HG03060 (cell line): Measurements from ENCODE around the gene IRAG1.
"Not testable (repeated sequence)": the region's sequence is repeated elsewhere in the genome, so short reads cannot be mapped to it uniquely, and the experiment has no call there.

ENCODE experiments used
- ATAC-seq: cut with Tn5 transposase; IDR thresholded peaks from one replicate; pipeline ENCODE4 v1.9.1; 2021; ENCODE audit warnings: low read depth, moderate number of reproducible peaks; ENCODE audit not compliant: unreplicated experiment

The IRAG1 gene

DNA sequence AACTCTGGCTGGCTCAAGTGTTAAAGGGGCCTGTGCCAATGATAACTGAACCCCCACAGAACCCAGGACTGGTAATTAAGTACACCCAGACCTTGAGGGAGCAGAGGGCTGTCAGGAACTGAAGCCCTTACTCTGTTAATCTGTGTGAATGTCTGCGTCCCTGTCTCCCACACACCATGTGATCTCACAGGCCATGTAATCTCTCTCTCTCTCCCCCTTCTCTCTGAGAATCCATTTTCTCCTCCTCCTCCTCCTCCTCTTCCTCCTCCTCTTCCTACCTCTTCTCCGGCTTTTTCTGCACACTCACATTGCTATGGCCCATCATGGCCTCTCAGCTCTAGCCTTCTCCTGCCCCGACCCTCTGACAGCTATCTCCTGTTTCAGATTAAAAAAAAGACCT lies 14.6 kb upstream of the IRAG1 start:
- ATAC-seq: no peak

DNA sequence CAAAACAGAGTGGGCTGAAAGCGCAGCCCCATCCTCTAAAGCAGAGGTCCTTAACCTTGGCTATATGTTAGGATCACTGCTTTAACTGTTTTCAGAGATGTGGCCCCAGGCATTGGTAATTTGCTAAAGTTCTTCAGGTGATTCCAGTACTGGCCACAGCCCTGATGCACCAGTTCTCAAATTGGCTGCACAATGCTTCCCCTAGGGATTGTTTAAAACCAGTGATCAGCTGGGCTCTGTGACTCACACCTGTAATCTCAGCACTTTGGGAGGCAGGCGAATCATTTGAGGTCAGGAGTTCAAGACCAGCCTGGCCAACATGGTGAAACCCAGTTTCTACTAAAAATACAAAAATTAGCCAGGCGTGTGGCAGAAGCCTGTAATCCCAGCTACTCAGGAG lies 8.4 kb upstream of the IRAG1 start:
- ATAC-seq: no peak

- ATAC-seq: no peak
These were observed 5.5 kb upstream of the IRAG1 start for GRCh38 chr11:10699072-10699471.

- ATAC-seq: no peak
These were observed 3.7 kb upstream of the IRAG1 start for GRCh38 chr11:10697323-10697620.

GRCh38 chr11:10696468-10697322 lies 3.1 kb upstream of the IRAG1 start:
- no peak for ATAC-seq

DNA sequence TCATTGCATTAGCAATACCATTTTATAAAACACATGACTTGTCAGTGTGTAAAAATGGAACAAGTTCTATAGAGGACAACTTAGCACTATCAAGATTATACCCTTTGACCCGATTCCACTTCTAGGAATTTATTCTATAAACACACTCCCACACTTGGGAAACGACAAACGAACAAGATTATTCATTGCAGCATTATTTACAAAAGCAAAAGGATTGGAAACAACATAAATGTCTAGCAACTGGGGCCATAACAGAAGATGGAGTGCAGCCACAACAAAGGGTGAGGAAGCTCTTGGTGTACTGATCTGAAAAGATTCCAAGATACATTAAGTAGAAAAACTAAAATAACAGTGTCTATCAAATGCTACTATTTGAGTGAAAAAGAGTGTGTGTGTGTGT lies 2.3 kb upstream of the IRAG1 start:
- no peak for ATAC-seq

DNA sequence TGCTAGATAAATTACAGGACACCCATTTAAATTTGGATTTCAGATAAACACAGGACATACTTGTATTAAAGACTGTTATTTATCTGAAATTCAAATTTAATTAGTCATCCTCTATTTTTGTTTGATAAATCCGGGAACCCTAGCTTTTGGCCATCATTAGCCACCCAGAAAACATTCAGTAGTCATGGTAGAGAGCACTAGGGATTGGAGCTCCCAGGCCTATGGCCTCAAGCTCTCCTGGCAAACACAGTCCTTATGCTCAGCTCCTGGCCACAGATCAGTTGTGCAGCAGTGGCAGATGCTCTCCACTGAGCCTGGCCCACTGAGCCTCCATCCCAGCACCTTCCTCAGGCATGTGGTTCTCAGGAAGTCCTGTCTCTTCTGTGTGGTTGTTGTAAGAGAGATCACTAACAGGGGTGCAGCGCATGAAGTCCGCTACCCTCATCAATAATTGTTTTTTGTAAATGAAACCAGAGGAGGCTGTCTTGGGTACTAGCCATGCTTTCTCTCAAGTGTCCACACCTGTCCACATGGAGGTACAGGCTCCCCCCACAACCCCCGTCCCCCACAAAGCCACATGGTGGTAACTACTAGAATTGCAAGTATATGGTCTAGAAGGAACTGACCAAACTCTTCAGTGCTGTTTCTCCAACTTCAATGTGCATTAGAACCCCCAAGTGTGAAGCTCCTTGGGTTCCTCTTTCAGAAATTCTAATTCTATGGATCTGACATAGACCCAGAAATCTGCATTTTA lies 1.1 kb upstream of the IRAG1 start:
- no peak for ATAC-seq

DNA sequence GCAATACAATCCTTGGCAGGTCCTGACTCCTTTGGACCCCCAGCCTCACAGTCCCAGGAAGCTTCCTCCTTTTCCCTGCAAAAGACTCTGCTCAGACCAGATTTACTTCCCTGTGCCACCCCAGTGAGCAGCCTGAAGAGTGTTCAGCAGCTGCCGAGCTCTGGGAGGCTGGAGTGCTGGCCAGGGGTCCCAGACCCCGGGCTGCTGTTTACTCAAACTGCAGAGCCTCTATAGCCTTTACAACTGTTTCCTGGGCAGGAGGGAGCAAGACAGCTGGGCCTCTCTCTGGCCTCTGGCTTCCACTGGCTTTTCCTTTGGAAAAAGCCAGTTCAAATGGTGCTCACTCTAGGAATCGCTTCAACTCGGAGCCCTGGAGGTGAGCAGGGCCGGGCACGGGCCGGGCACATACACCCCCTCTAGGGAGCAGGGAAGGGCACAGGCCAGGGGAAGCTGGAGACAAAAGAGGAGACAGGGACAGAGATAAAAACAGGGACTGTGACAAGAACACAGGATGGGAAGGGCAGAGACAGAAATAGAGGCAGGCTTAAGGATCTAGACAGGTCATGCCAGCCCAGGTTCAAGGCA lies 932 bp downstream of the IRAG1 start:
- no peak for ATAC-seq

- ATAC-seq: no peak
These were observed 5.2 kb downstream of the IRAG1 start for GRCh38 chr11:10688401-10688800.

- ATAC-seq: no peak
These were observed 7.2 kb downstream of the IRAG1 start for GRCh38 chr11:10686311-10686710.

- ATAC-seq: no peak
These were observed 10.1 kb downstream of the IRAG1 start for GRCh38 chr11:10683429-10683828.

DNA sequence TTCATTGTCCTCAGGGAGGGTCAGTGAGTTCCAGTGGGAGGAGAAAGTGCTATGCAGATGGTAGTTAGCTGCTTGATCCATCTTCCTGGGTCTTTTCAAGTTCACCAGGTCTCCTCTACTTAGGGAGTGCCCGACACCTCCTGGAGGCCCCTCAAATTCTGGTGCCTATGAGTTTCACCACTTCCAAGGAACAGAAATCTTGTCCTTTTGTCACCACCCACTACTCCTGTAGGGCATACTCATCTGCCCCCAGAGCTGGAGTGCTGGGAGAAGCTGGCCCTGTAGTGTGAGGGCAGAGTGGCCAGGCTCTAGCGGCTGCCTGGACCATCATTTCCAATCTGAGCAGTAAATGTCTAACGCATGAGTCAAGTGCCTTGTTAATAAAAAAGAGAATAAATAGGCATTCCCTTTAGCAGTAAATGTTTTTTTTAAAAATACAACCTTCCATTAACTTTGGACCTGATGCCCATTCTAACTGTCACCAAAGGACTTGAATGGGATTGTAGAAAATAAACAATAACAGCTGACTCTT lies 12.5 kb downstream of the IRAG1 start:
- no peak for ATAC-seq

- ATAC-seq: not testable (repeated sequence)
These were observed 13.3 kb downstream of the IRAG1 start for GRCh38 chr11:10680279-10680678.

DNA sequence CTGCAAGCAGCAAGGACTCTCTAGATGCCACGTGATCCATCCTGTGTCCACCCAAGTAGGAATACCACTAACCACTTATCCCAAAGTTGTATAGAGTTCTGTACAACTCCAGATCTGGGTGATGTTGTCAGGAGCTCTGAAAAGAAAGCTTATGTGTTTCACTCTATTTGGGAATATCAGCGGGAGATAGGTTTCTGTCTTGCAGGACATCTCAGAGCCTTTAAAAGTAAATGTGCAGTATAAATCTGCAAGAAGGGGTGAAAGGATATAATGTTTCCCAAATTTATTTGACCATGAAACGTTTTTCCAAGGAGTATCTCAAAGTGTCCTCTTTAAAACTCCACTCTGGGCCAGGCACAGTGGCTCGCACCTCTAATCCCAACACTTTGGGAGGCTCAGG lies 13.9 kb downstream of the IRAG1 start:
- no peak for ATAC-seq

- no peak for ATAC-seq
These were observed 15.5 kb downstream of the IRAG1 start for GRCh38 chr11:10678101-10678500.

GRCh38 chr11:10676919-10677318 lies 16.6 kb downstream of the IRAG1 start:
- no peak for ATAC-seq

DNA sequence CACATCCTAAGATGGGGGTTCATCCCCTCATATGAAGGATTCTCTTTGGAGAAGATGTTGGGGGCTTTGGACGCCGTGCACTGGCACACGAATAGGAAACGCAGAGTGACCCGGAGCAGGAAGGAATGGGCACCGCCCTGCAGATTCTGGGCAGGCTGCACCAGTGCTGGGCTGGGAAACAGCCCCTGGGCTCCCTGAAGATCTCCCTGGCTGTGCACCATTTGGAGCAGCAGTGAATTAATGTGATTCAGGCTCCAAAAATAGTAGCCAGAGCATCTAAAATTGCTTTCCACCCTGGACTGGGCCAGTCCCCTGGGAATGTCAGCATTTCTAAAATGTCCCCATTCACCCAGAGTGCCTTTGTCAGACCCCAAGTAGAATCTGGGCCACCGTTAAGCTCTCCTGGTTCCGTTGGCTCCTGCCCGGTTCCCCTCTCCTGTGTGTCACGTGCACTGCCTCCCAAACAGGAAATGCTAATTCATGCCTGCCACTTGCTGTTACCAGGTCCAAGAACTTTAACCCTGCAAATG lies 18.6 kb downstream of the IRAG1 start:
- no peak for ATAC-seq

DNA sequence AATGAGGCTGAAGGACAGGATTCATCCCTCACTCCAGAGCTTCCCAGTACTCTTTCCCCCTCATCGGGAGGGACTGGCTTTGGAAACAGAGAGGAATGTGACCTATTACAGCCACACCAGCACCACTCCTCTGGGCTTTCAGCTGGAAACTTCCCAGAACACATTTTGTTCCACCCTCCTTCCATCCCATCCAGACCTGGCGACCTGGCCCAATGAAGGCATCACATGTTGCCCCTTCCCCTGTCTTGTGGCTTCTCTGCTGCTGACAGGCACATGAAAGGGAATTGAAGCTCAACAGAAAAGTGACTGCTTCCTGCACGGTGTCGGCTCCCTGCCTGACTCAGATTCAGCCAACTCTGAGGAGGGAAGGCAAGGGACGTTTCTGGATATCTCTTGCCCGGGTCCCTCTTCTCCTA lies 19.1 kb downstream of the IRAG1 start:
- ATAC-seq: no peak

- no peak for ATAC-seq
These were observed 20.0 kb downstream of the IRAG1 start for GRCh38 chr11:10673501-10674062.

DNA sequence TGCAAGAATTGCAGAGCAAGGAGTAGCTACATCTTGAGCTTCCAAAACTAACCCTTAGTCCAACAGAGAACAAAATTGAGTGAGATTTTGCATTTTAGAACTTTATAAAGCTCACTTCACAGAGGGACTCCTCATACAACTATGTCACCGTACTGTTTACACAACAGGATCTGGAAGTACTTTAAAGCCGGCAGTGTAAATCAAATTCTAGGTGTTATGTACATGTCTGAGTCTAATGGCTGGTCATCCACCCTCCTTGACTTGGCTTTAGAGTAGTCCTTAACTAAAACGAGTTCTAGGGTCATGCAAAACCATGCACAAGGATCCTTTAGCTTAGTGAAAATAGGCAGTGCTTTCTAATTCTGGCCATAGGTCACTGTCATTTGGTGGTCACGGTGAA lies 23.5 kb downstream of the IRAG1 start:
- no peak for ATAC-seq
